ENCODE measurements around the gene TRIB2.

The TRIB2 gene

DNA sequence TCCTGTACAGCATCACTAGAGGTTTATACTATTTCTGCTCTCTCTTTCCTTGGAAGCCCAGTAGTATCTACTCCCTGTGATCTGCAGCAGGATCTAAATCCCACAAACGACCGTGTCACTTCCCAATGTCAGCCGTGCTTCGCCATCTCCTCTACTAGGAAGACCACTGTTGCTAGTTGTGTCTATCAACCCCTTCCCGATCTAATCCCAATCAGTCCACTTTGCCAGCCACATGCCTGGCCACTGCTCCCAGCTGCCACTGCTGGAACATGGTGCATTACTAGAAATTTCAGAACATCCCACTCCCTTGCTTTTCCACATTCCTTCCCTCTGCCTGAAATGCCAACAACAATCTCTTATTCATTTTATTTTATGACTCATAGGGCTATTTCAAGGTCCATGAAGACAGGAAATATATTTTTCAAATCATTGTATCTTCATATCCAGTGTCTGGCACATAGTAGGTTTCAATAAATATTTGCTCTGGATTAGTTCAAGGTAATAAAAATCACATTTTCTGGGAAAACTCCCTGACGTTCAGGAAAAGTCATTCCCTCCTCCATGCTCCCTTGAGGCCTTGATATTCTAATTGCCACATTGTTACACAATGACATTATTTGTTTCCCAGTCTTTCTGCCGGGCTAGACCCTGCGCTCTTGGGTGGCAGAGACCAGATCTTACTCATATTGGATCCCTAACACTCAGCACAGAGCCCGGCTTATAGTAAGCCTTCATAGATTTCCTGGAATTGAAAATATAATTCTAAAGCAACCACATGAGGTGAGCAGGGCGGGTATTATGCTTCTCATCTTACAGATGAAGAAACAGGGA lies 2.1 kb upstream of the TRIB2 start:
- DNase-seq, result no peak
- H3K36me3 ChIP-seq (replicated peaks), result no peaks in the 10 kb centered on the region
- H3K27ac ChIP-seq, result peak overlapping the region; percentile 84
- in situ Hi-C loops (cut with HindIII; ENCODE audit: low pct_ligation_motif_present, low sequenced_read_pairs), result loop anchor here (25.0 kb wide), 2 partner anchors 402 to 852 kb away; no protein-coding TSS in a partner anchor
- H3K4me3 ChIP-seq (ENCODE audit: low read depth, low read length), result no peak overlapping the region
- H3K27me3 ChIP-seq (replicated peaks), result no peaks in the 10 kb centered on the region
- TF ChIP-seq, protein P1, sequence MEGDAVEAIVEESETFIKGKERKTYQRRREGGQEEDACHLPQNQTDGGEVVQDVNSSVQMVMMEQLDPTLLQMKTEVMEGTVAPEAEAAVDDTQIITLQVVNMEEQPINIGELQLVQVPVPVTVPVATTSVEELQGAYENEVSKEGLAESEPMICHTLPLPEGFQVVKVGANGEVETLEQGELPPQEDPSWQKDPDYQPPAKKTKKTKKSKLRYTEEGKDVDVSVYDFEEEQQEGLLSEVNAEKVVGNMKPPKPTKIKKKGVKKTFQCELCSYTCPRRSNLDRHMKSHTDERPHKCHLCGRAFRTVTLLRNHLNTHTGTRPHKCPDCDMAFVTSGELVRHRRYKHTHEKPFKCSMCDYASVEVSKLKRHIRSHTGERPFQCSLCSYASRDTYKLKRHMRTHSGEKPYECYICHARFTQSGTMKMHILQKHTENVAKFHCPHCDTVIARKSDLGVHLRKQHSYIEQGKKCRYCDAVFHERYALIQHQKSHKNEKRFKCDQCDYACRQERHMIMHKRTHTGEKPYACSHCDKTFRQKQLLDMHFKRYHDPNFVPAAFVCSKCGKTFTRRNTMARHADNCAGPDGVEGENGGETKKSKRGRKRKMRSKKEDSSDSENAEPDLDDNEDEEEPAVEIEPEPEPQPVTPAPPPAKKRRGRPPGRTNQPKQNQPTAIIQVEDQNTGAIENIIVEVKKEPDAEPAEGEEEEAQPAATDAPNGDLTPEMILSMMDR (IDR thresholded peaks at IDR 0.05; ENCODE audit: low read depth, low read length, missing control alignments), result no peak

DNA sequence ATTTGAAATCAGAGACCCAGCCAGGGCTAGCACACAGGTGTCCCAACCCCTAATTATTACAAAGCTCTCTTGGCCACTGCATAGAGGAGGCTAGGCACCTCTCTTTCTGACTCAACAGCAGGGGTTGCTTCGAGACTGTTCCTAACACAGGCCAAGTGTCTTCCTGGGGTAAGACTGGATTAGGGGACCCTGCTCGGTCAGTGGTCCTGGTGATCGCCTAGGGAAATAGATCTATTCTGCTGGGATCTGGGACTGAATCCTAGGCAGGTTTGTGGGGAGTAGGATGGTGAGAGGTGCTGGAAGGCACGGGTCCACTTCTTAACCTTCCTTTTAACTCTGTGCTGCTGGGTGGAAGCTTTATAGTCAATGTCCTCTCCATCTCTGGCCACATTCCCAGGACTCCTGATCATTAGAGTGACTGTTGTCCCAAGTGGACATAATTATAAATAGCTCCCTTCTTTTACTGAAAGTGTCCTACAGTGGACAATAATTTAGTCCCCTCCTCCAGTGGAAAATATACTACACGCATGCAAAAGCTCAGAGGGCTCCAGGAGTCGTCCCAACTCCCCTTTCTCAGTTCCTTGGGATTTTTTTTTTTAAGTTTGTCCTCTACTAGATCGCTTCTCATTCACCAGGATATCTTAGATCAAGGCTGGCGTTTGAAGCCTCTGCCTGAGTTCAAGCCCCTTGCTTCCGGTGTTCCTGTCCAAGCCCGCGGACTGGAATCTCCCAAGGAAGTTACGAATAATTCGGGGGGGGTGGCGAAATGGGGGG lies 1.3 kb upstream of the TRIB2 start:
- Histone ChIP-seq H3K27me3 (replicated peaks) (no peaks in the 10 kb centered on the region), H3K27ac (peak overlapping the region; percentile 84), H3K36me3 (replicated peaks) (no peaks in the 10 kb centered on the region), H3K4me3 (ENCODE audit: low read depth, low read length) (peak overlapping the region; percentile 69)
- TF ChIP-seq, protein P1 (IDR thresholded peaks at IDR 0.05; ENCODE audit: low read depth, low read length, missing control alignments), result no peak
- DNase-seq, result no peak
- in situ Hi-C loops (cut with HindIII; ENCODE audit: low pct_ligation_motif_present, low sequenced_read_pairs), result loop anchor here (25.0 kb wide), 2 partner anchors 403 to 853 kb away; no protein-coding TSS in a partner anchor

DNA sequence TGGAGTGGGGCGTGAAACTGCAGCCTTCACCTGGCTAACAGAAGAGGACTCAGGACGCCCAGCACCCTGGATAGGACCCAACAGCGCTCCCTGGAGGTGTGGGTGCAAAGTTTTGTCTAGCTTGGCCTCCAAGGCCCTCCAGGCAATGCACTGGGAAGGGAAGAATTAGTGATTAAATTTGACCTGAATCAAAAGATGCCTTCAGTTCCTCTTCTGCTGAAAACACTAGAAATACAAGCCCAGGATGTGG lies 779 bp upstream of the TRIB2 start:
- Histone ChIP-seq H3K27ac (peak overlapping the region; percentile 87), H3K36me3 (replicated peaks) (no peaks in the 10 kb centered on the region), H3K4me3 (ENCODE audit: low read depth, low read length) (peak overlapping the region; percentile 69), H3K27me3 (replicated peaks) (no peaks in the 10 kb centered on the region)
- in situ Hi-C loops (cut with HindIII; ENCODE audit: low pct_ligation_motif_present, low sequenced_read_pairs), result loop anchor here (25.0 kb wide), 2 partner anchors 404 to 854 kb away; no protein-coding TSS in a partner anchor
- peak; percentile 70 for DNase-seq
- TF ChIP-seq, protein P1 (IDR thresholded peaks at IDR 0.05; ENCODE audit: low read depth, low read length, missing control alignments), result peak; percentile 83

DNA sequence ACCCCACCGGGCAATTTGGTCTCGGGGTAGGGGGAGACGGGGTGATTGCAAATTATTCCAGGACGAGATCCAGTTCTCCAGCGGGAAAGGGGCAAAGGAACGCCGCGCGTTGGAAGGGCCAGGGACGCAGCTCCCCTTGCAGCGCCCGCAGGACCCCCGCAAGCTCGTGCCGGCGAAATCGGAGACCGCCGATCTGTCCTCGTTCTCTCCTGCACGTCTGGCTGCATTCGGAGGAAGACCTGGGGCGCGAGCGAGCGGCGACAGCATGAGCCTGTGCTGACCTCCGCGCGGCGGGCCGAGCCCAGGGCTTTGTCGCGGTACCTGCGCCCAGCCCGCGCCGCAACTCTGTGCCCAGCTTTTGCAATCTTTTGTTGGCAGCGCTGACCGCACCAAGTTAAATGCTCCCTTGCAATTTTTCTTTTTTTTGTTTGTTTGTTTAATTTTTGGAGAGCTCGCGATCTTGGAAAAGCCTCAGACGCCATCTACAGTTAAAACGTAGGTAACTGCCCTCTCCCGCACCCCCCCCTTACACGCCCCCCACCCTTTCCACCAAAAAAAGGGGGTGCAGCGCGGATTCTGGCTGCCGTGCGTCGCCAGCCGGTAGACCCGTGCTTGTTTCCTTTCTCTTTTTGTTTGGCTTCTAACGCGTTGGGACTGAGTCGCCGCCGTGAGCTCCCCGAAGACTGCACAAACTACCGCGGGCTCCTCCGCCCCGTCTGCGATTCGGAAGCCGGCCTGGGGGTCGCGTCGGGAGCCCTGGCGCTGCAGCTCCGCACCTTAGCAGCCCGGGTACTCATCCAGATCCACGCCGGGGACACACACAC lies 667 bp downstream of the TRIB2 start:
- Histone ChIP-seq H3K36me3 (replicated peaks) (no peaks in the 10 kb centered on the region), H3K27ac (peak overlapping the region; percentile 87), H3K27me3 (replicated peaks) (no peaks in the 10 kb centered on the region), H3K4me3 (ENCODE audit: low read depth, low read length) (peak overlapping the region; percentile 88)
- TF ChIP-seq, protein P1 (IDR thresholded peaks at IDR 0.05; ENCODE audit: low read depth, low read length, missing control alignments), result peak; percentile 56
- DNase-seq, result no peak
- in situ Hi-C loops (cut with HindIII; ENCODE audit: low pct_ligation_motif_present, low sequenced_read_pairs), result loop anchor here (25.0 kb wide), 2 partner anchors 405 to 855 kb away; no protein-coding TSS in a partner anchor

DNA sequence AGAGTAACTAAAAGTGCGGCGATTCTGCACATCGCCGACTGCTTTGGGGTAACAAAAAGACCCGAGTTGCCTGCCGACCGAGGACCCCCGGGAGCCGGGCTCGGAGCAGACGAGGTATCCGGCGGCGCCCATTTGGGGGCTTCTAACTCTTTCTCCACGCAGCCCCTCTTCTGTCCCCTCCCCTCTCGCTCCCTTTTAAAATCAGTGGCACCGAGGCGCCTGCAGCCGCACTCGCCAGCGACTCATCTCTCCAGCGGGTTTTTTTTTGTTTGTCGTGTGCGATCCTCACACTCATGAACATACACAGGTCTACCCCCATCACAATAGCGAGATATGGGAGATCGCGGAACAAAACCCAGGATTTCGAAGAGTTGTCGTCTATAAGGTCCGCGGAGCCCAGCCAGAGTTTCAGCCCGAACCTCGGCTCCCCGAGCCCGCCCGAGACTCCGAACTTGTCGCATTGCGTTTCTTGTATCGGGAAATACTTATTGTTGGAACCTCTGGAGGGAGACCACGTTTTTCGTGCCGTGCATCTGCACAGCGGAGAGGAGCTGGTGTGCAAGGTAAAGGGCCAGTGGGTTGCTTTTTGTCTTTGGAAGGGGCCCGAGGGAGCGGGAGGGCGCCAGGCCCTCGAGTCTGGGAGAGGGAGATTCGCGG lies 1.4 kb downstream of the TRIB2 start:
- TF ChIP-seq, protein P1 (IDR thresholded peaks at IDR 0.05; ENCODE audit: low read depth, low read length, missing control alignments), result no peak
- Histone ChIP-seq H3K27ac (peak overlapping the region; percentile 87), H3K36me3 (replicated peaks) (no peaks in the 10 kb centered on the region), H3K27me3 (replicated peaks) (no peaks in the 10 kb centered on the region), H3K4me3 (ENCODE audit: low read depth, low read length) (peak overlapping the region; percentile 88)
- in situ Hi-C loops (cut with HindIII; ENCODE audit: low pct_ligation_motif_present, low sequenced_read_pairs), result loop anchor here (25.0 kb wide), 2 partner anchors 406 to 856 kb away; no protein-coding TSS in a partner anchor
- DNase-seq, result no peak

Data from brain microvascular endothelial cell (primary cell).